ENCODE measurements around the gene DECR2.

DECR2 gene

DNA sequence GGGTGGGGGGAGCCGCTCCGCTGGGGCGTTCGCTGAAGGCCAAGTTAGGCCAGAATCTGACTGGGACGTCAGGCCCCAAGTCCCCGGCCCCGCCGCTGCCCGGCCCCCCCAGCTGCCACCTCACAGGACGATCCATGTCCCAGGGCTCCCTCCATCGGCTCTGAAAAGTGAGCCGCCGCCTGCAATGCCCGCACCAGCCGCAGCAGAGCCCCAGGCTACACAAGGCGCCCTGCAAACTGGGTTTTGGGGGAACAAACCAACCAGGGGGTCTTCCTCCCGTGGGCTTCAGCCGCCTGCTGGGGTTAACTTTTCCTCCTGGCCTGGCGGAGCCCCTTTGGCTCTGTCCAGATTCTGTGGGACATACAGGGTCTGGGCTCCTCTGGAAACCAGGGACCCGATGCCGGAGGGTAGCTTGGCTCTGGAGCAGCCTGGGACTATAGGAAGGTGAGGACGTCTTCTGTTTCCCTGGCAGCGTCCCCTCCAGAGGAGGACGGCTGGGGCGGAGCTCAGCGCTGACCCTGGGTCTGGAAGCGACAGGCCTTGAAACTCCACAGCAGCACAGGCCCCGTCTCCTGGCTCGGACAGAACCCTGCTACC, 3.9 kb upstream of the DECR2 start:
- peak overlapping the region; percentile 35 for H3K4me3 ChIP-seq (ENCODE audit: control insufficient read depth, low read depth, low read length)
- DNase-seq (ENCODE audit: low read depth): no peak
- TF ChIP-seq CTCF (IDR thresholded peaks at IDR 0.05; ENCODE audit: control insufficient read depth, insufficient read depth, low read depth, low read length, missing control alignments): peak; percentile 50

- DNase-seq (ENCODE audit: low read depth): no peak
- H3K4me3 ChIP-seq (ENCODE audit: control insufficient read depth, low read depth, low read length): no peak overlapping the region
- TF ChIP-seq CTCF (IDR thresholded peaks at IDR 0.05; ENCODE audit: control insufficient read depth, insufficient read depth, low read depth, low read length, missing control alignments): no peak
Observed at GRCh38 chr16:398561-399339, 2.9 kb upstream of the DECR2 start.

- DNase-seq (ENCODE audit: low read depth): no peak
- TF ChIP-seq CTCF (IDR thresholded peaks at IDR 0.05; ENCODE audit: control insufficient read depth, insufficient read depth, low read depth, low read length, missing control alignments): no peak
- H3K4me3 ChIP-seq (ENCODE audit: control insufficient read depth, low read depth, low read length): no peak overlapping the region
Observed at GRCh38 chr16:399340-400019, 2.2 kb upstream of the DECR2 start.

DNA sequence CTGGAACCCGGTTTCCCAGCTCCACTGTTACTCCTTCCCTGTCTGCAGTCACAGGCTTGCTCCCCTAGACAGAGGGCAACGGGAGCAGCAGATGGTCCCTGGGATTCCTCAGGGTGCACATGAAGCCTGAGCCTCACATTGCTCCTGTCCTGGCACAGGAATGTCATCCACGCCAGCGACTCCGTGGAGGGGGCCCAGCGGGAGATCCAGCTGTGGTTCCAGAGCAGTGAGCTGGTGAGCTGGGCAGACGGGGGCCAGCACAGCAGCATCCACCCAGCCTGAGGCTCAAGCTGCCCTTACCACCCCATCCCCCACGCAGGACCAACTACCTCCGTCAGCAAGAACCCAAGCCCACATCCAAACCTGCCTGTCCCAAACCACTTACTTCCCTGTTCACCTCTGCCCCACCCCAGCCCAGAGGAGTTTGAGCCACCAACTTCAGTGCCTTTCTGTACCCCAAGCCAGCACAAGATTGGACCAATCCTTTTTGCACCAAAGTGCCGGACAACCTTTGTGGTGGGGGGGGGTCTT, 1.6 kb upstream of the DECR2 start:
- no peak for TF ChIP-seq CTCF (IDR thresholded peaks at IDR 0.05; ENCODE audit: control insufficient read depth, insufficient read depth, low read depth, low read length, missing control alignments)
- DNase-seq (ENCODE audit: low read depth): no peak
- peak overlapping the region; percentile 96 for H3K4me3 ChIP-seq (ENCODE audit: control insufficient read depth, low read depth, low read length)

DNA sequence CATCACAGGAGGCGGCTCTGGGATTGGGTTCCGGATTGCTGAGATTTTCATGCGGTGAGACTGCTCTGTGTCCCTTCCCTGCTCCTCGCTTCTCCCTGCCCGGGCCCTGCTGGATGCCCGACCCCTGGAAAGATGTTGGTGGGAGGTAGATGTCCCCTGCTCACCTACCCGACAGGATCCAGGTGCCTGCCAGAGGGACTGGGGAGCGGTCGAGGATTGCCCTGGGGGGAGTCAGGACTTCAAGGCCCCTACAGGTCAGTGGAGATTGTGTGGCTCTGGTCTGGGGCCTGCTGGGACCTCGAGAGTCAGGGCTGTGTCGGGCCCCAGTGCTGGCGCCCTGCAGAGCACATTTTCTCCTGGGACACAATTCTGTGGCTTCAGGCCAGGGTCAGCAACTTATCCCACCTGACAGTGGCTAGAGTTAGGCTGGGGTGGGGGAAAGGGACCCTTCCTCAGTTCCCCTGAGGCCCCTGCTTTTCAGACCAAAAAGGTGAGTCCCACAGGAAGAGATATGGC, 3.3 kb downstream of the DECR2 start:
- DNase-seq (ENCODE audit: low read depth): no peak
- no peak overlapping the region for H3K4me3 ChIP-seq (ENCODE audit: control insufficient read depth, low read depth, low read length)
- no peak for TF ChIP-seq CTCF (IDR thresholded peaks at IDR 0.05; ENCODE audit: control insufficient read depth, insufficient read depth, low read depth, low read length, missing control alignments)
